HepG2 (cell line): ENCODE data around the gene MPP3. TPM values are rescaled to one million over a fixed set of nuclear protein-coding genes. Genes with fewer than 3 reads are reported as not detected.

Experiments
- ATAC-seq: fragments of 200-7000 bp; cut with Tn5 transposase; 3 replicates; pipeline ENCODE4 v1.9.1; 2020; ENCODE audit warnings: mild to moderate bottlenecking, moderate library complexity
- BruUV-seq: library from RNA; stranded (reverse); fragments of 400-500 nt; replicated peaks from 2 replicates; lab custom pipeline; 2021; lab: Mats Ljungman, UMichigan
- CTCF ChIA-PET: fragments of 300-600 bp; formaldehyde crosslinking; extraction: SDS; loops from one replicate; lab custom pipeline; 2021; ENCODE audit warnings: low total read pairs, inconsistent platforms, low intra/inter-chr PET ratio; lab: Yijun Ruan, JAX
- POLR2A ChIA-PET: fragments of 350-600 bp; sonication (Branson Sonifier 250); formaldehyde crosslinking; loops from one replicate; lab custom pipeline; 2020; ENCODE audit warnings: antibody characterized with exemption, inconsistent platforms; lab: Yijun Ruan, JAX
- DNase-seq: peaks from one replicate; pipeline ENCODE4 v3.0.0-alpha.2; 2015; ENCODE audit warnings: low spot score
- FAIRE-seq: peaks from 3 replicates; lab custom pipeline; 2011; peaks lifted over from hg19 to GRCh38; lab: Jason Lieb, UNC
- H2AFZ ChIP-seq: one replicate; pipeline ENCODE4 v1.6.1; 2011; ENCODE audit warnings: low read length, inconsistent platforms
- H3K27ac ChIP-seq: fragments of 300-600 bp; 3 replicates; pipeline ENCODE4 v1.8.0; 2011; ENCODE audit warnings: mixed run types, mild to moderate bottlenecking, mixed read lengths, low read length, inconsistent platforms; ENCODE audit not compliant: insufficient read depth; ENCODE audit errors: extremely low read length
- H3K27me3 ChIP-seq, 2 experiments: fragments of 200-600 bp in 1 of 2; 2 replicates in 1 of 2; 3 replicates in 1 of 2; pipeline versions ENCODE4 v1.6.0 to v1.8.0; 2011; ENCODE audit warnings: low read length in 2 of 2, mild to moderate bottlenecking in 2 of 2, moderate library complexity in 2 of 2, inconsistent platforms in 1 of 2; ENCODE audit not compliant: insufficient read depth in 2 of 2, control insufficient read depth in 1 of 2
- H3K36me3 ChIP-seq, 2 experiments: fragments of 200-600 bp in 1 of 2; replicated peaks in 1 of 2; 2 replicates in 1 of 2; 3 replicates in 1 of 2; pipeline versions ENCODE4 v1.5.1 to v1.8.0; 2011; ENCODE audit warnings: low read length in 2 of 2, inconsistent platforms in 1 of 2; ENCODE audit not compliant: insufficient read depth in 2 of 2, control insufficient read depth in 1 of 2
- H3K4me1 ChIP-seq: 2 replicates; pipeline ENCODE4 v1.5.1; 2012; ENCODE audit warnings: low read length, inconsistent platforms; ENCODE audit not compliant: insufficient read depth
- H3K4me2 ChIP-seq: 2 replicates; pipeline ENCODE4 v1.6.0; 2011; ENCODE audit warnings: low read depth, low read length, inconsistent platforms
- H3K4me3 ChIP-seq, 3 experiments: fragments of 200-600 bp in 1 of 3; sonication (generic), shearing (Covaris generic) in 1 of 3; replicated peaks in 1 of 3; 2 replicates each; pipeline ENCODE4 v1.5.1; 2011 to 2016; ENCODE audit warnings: low read length in 3 of 3, inconsistent platforms in 2 of 3, low read depth in 2 of 3, mild to moderate bottlenecking in 2 of 3, control low read depth in 1 of 3, mixed read lengths in 1 of 3; ENCODE audit not compliant: insufficient read depth in 1 of 3
- H3K79me2 ChIP-seq: one replicate; pipeline ENCODE4 v1.6.1; 2011; ENCODE audit warnings: low read length, inconsistent platforms; ENCODE audit not compliant: insufficient read depth
- H3K9ac ChIP-seq: 2 replicates; pipeline ENCODE4 v1.6.0; 2011; ENCODE audit warnings: mild to moderate bottlenecking, low read depth, low read length, inconsistent platforms; ENCODE audit not compliant: insufficient read depth
- H3K9me3 ChIP-seq: 2 replicates; pipeline ENCODE4 v1.5.1; 2012; ENCODE audit warnings: mild to moderate bottlenecking, low read length
- H4K20me1 ChIP-seq: 2 replicates; pipeline ENCODE4 v1.6.0; 2011; ENCODE audit warnings: inconsistent platforms, mild to moderate bottlenecking, low read length, moderate library complexity; ENCODE audit not compliant: insufficient read depth
- NFYB ChIP-seq: sonication (generic); formaldehyde crosslinking; IDR thresholded peaks from 2 replicates; pipeline ENCODE4 v1.4.0; 2020; ENCODE audit warnings: missing genetic modification reagents
- NFYC ChIP-seq: IDR thresholded peaks from 2 replicates; pipeline ENCODE4 v1.6.1; 2016; ENCODE audit warnings: missing genetic modification reagents, missing compliant biosample characterization
- POGZ ChIP-seq: sonication (generic); formaldehyde crosslinking; IDR thresholded peaks from 2 replicates; pipeline ENCODE4 v1.4.0; 2020; ENCODE audit warnings: mild to moderate bottlenecking, missing genetic modification reagents
- RARG ChIP-seq: sonication (generic); formaldehyde crosslinking; IDR thresholded peaks from 2 replicates; pipeline ENCODE4 v1.4.0; 2020; ENCODE audit warnings: low read depth, mild to moderate bottlenecking, missing genetic modification reagents
- ZFP91 ChIP-seq: sonication (generic); formaldehyde crosslinking; IDR thresholded peaks from 2 replicates; pipeline ENCODE4 v1.9.0; 2022; ENCODE audit warnings: missing genetic modification reagents, mild to moderate bottlenecking, borderline replicate concordance
- ZNF329 ChIP-seq: sonication (generic); formaldehyde crosslinking; IDR thresholded peaks from 2 replicates; pipeline ENCODE4 v1.9.0; 2021; ENCODE audit warnings: low read depth, mild to moderate bottlenecking, missing genetic modification reagents
- ZNF460 ChIP-seq: sonication (generic); formaldehyde crosslinking; IDR thresholded peaks from 2 replicates; pipeline ENCODE4 v1.5.1; 2020; ENCODE audit warnings: missing genetic modification reagents, mild to moderate bottlenecking, borderline replicate concordance
- ZNF547 ChIP-seq: sonication (generic); formaldehyde crosslinking; IDR thresholded peaks from 2 replicates; pipeline ENCODE4 v1.5.1; 2020; ENCODE audit warnings: mild to moderate bottlenecking, missing genetic modification reagents
- ZSCAN20 ChIP-seq: sonication (generic); formaldehyde crosslinking; IDR thresholded peaks from 2 replicates; pipeline ENCODE4 v1.4.0; 2020; ENCODE audit warnings: missing genetic modification reagents, mild to moderate bottlenecking, borderline replicate concordance
- ZSCAN5A ChIP-seq: sonication (generic); formaldehyde crosslinking; IDR thresholded peaks from 2 replicates; pipeline ENCODE4 v1.8.0; 2022; ENCODE audit warnings: mild to moderate bottlenecking, missing genetic modification reagents, borderline replicate concordance
- WGBS: methylation state at CpG from one replicate; pipeline ENCODE4 v1.1.6; 2017; ENCODE audit warnings: low lambda C conversion rate; 5-methylcytosine and 5-hydroxymethylcytosine counted together
- in situ Hi-C: cut with HindIII; loops from 2 replicates; pipeline ENCODE4 v1.10.0; 2017; ENCODE audit warnings: low pct_unique_long_range_greater_than_20kb; ENCODE audit not compliant: extremely low pct_ligation_motif_present
- intact Hi-C: fragments of 100-400 bp; cut with micrococcal nuclease; formaldehyde crosslinking; loops from one replicate; pipeline ENCODE4 v1.10.0; 2022; ENCODE audit not compliant: unreplicated experiment
- polyA plus RNA-seq, 8 experiments: library from polyadenylated mRNA; depleted of rRNA in 3 of 8; stranded (reverse) in 7 of 8; unstranded in 1 of 8; fragments of >200 nt; fragmentation: Illumina TruSeq in 4 of 8; extraction: Trizol in 4 of 8; gene quantifications; 2 replicates each; pipeline versions ENCODE4 v1.2.1 to v1.2.3, GENCODE V29; 2011 to 2016; ENCODE audit warnings: low read depth in 4 of 8, missing spikeins in 1 of 8, mixed read lengths in 1 of 8; ENCODE audit not compliant: insufficient read depth in 1 of 8
- total RNA-seq, 5 experiments: library from RNA; depleted of rRNA; stranded (reverse); fragments of >200 nt; fragmentation: Illumina TruSeq; extraction: Trizol; gene quantifications; 2 replicates each; pipeline ENCODE4 v1.2.3, GENCODE V29; 2016; ENCODE audit warnings: low read depth in 1 of 5
- TF ChIP-seq, protein P1 (sequence below): sonication (generic); formaldehyde crosslinking; IDR thresholded peaks from 2 replicates; pipeline ENCODE4 v1.8.0; 2022; ENCODE audit warnings: low read depth, missing genetic modification reagents

Gene MPP3
- total and polyA plus RNA-seq, 2 of the 13 experiments (the other 11 are each of a cell fraction or from before 2014, with no cell fraction given) = 0.91 to 1.8 TPM

- no peak for DNase-seq
- no peaks in the 10 kb centered on the region for H3K4me1 ChIP-seq
- in situ Hi-C loops (no loop called here), intact Hi-C loops (no loop called here)
- no peak for FAIRE-seq
- no peaks in the 10 kb centered on the region for H3K79me2 ChIP-seq
- H3K9ac ChIP-seq = no peak overlapping the region
- no TSS peak for BruUV-seq
- H2AFZ ChIP-seq = no peak overlapping the region
- ChIA-PET CTCF (no interaction called here), POLR2A (no interaction called here)
- H3K36me3 ChIP-seq = no peaks in the 10 kb centered on the region
- no peak for ATAC-seq
- TF ChIP-seq NFYB (CRISPR knock-in tag) (no peak), NFYC (CRISPR knock-in tag) (no peak), ZNF460 (CRISPR knock-in tag) (no peak), ZNF329 (CRISPR knock-in tag) (no peak)
- TF ChIP-seq, protein P1, sequence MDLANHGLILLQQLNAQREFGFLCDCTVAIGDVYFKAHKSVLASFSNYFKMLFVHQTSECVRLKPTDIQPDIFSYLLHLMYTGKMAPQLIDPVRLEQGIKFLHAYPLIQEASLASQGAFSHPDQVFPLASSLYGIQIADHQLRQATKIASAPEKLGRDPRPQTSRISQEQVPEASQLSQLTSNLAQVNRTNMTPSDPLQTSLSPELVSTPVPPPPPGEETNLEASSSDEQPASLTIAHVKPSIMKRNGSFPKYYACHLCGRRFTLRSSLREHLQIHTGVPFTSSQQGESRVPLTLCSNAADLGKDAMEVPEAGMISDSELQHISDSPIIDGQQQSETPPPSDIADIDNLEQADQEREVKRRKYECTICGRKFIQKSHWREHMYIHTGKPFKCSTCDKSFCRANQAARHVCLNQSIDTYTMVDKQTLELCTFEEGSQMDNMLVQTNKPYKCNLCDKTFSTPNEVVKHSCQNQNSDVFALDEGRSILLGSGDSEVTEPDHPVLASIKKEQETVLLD = no peak
- no peaks in the 10 kb centered on the region for H3K9me3 ChIP-seq
- no peak overlapping the region for H3K4me2 ChIP-seq
- no peaks in the 10 kb centered on the region for H3K27me3 ChIP-seq
- no peak overlapping the region for H3K27ac ChIP-seq
- WGBS = 91% methylated on average over 9 of the region's 9 CpGs
- H4K20me1 ChIP-seq = no peaks in the 10 kb centered on the region
- H3K4me3 ChIP-seq = no peak overlapping the region
These were observed 15.1 kb downstream of the MPP3 start for GRCh38 chr17:43817826-43818225.

DNA sequence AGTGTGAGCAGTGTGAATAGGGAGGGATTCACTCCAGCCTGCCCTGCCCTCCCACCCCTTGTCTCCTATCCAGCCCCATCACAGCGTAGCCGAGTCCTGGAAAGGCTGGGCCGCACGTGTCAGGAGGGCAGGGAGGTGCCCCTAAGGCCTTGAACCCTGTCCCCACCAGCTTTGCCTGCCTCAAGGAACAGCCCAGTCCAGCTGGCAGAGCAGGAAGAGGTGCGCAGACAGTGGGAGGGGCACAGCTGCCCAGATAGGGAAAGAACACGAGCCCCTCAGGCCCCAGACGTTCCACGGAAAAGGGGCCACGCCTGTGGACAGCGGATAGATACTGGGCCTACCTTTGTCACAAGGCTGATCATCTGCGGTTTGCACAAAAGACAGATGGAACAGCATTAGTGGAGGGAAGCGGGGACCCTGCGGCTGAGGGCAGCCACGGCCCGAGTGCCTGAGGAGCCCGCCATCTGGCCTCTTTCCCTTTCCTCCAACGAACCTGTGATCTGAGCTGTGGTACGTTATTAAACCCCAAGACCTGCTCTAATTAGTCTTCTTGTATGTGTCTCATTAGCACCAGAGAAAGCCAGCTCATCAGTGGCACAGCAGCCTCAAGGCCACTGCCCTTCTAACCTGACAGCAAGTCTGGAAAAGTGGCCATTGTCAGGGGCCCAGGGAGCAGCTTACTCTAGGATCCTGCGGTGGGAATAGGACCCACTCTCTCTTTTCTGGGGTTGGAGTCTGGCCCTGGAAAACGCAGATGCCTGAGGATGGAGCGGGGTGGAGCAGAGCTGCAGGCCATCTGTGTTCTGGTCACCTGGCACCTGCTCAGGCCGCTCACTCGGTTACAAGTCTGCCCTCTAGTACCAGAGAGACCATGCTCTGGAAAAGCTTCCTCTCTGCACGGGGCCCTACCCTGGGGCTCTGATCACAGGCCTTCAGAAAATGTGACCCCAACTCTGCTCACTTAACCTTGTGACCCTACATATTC, 16.3 kb downstream of the MPP3 start:
- no peaks in the 10 kb centered on the region for H3K79me2 ChIP-seq
- H3K4me2 ChIP-seq = no peak overlapping the region
- ChIA-PET CTCF (no interaction called here), POLR2A (no interaction called here)
- no peak overlapping the region for H3K27ac ChIP-seq
- BruUV-seq = no TSS peak
- H3K4me3 ChIP-seq = no peak overlapping the region
- in situ Hi-C loops = no loop called here
- H3K4me1 ChIP-seq = no peaks in the 10 kb centered on the region
- intact Hi-C loops = no loop called here
- no peaks in the 10 kb centered on the region for H4K20me1 ChIP-seq
- no peaks in the 10 kb centered on the region for H3K27me3 ChIP-seq
- WGBS = 81% methylated on average over 20 of the region's 24 CpGs
- H3K9me3 ChIP-seq = no peaks in the 10 kb centered on the region
- H2AFZ ChIP-seq = no peak overlapping the region
- no peaks in the 10 kb centered on the region for H3K36me3 ChIP-seq
- FAIRE-seq = no peak
- H3K9ac ChIP-seq = no peak overlapping the region
- ATAC-seq = peak; percentile 25; the same call in 2 of the 3 replicates
- no peak for DNase-seq
- TF ChIP-seq ZNF547 (CRISPR knock-in tag) = no peak
- no peak for TF ChIP-seq RARG (CRISPR knock-in tag)
- TF ChIP-seq ZSCAN20 (CRISPR knock-in tag) = no peak
- no peak for TF ChIP-seq ZSCAN5A (CRISPR knock-in tag)
- no peak for TF ChIP-seq POGZ
- TF ChIP-seq ZFP91 (CRISPR knock-in tag) = no peak
